Activated CD8-positive, alpha-beta T cell treated with anti-CD3 and anti-CD28 coated beads, Interleukin-2, amount 10 ng/mL, durations not matched to agents 7 days and 5 days (primary cell): ENCODE measurements around the gene JAKMIP1. TPM values are rescaled to one million over a fixed set of nuclear protein-coding genes. Genes with fewer than 3 reads are reported as not detected.

Experiments
- ATAC-seq: fragments of 150-1000 bp; cut with Tn5 transposase; one replicate; pipeline ENCODE4 v1.10.0; 2021; ENCODE audit warnings: moderate library complexity
- CTCF ChIA-PET: fragments of 350-600 bp; sonication (Branson Sonifier 250); formaldehyde crosslinking; loops from one replicate; lab custom pipeline; 2021; ENCODE audit warnings: antibody characterized with exemption; lab: Charles Lee
- POLR2A ChIA-PET: fragments of 350-600 bp; sonication (Branson Sonifier 250); formaldehyde crosslinking; loops from one replicate; lab custom pipeline; 2021; ENCODE audit warnings: antibody characterized with exemption; lab: Charles Lee
- DNase-seq: peaks from one replicate; pipeline ENCODE4 v3.0.0-alpha.2; 2020
- H3K27ac Mint-ChIP-seq: one replicate; pipeline ENCODE4 v1.8.0; 2021; ENCODE audit warnings: mild to moderate bottlenecking, mixed read lengths
- H3K27me3 Mint-ChIP-seq: one replicate; pipeline ENCODE4 v1.8.0; 2021; ENCODE audit warnings: low read depth, mixed read lengths
- H3K36me3 Mint-ChIP-seq: one replicate; pipeline ENCODE4 v1.8.0; 2021; ENCODE audit warnings: low read depth, mixed read lengths
- H3K4me1 Mint-ChIP-seq: one replicate; pipeline ENCODE4 v1.8.0; 2021; ENCODE audit warnings: low read depth, mixed read lengths
- H3K4me3 Mint-ChIP-seq: one replicate; pipeline ENCODE4 v1.8.0; 2021; ENCODE audit warnings: mild to moderate bottlenecking, mixed read lengths
- H3K9me3 Mint-ChIP-seq: one replicate; pipeline ENCODE4 v1.8.0; 2022; ENCODE audit warnings: mixed read lengths; ENCODE audit not compliant: insufficient read depth
- total RNA-seq, 2 experiments: library from RNA; stranded (reverse); gene quantifications; one replicate each; pipeline ENCODE4 v1.2.3, GENCODE V29; 2021

The JAKMIP1 gene
- 1 to 10 TPM; 9.3 to 9.6 TPM for total RNA-seq

DNA sequence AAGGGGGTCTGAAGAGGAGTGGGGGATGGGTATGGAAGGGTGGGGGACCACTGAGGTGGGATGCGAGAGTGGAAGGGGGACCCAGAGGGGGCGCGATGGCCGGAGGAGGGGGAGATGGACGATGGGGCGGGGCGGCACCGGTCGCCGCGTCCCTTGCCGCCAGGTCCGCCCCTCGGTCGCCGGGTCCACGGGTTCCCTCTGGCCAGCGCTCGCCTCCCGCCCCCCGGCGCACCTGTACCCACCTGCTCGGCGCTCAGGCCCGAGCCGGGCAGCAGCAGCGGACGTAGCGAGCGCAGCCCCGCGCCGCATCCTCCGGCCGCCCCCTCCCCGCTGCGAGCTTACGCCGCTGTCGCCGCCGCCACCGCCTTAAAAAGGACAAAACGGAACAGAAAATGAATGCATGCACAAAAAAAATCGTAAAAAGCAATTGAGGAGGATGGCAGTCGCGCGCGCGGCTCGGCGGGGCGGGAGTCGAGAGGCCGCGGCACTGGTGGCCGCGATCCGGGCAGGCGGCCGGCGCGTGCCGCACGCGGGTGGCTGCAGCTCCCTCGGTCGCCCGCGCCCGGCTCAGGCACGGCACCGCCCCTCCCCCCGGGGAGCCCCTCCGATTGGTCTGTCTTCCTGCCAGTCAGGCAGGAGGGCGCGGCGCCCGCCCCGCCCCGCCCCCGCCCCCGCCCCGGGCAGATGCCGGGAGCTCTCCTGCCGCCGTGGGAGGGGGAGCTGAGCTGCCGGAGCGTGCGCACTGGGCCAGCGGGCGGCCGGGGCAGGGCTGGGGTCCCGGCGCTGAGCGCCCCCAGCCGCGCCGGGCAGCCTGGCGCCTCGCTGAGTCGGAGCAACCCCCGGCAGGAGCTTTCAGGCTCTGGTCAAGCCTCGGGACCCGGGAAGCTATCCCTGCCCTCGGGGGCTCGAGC lies at the start of gene JAKMIP1:
Gene JAKMIP1 (minus strand): TSS at position 539 of the 911 bp plus-strand sequence. CDS start 87,699 bp downstream, outside the sequence.
- peak within 1 kb of the TSS; percentile 76 for H3K4me3 Mint-ChIP-seq
- peak within 1 kb of the TSS; percentile 60 for H3K27ac Mint-ChIP-seq
- H3K4me1 Mint-ChIP-seq, result peaks cover 35% of the 10 kb centered on the region
- CTCF ChIA-PET, result interaction anchor here (1.3 to 2.6 kb wide), 6 partner anchors 19 to 202 kb away, joined by 3 to 17 read pairs (median 6); no protein-coding TSS in a partner anchor
- POLR2A ChIA-PET, result interaction anchor here (0.8 to 4.9 kb wide), 4 partner anchors 19 to 202 kb away, joined by 3 to 150 read pairs (median 4); no protein-coding TSS in a partner anchor
- peaks cover 11% of the 10 kb centered on the region for H3K36me3 Mint-ChIP-seq
- peaks cover 4% of the 10 kb centered on the region for H3K9me3 Mint-ChIP-seq
- DNase-seq, result peak; percentile 85
- ATAC-seq, result peak; percentile 80
- peaks cover 45% of the 10 kb centered on the region for H3K27me3 Mint-ChIP-seq

DNA sequence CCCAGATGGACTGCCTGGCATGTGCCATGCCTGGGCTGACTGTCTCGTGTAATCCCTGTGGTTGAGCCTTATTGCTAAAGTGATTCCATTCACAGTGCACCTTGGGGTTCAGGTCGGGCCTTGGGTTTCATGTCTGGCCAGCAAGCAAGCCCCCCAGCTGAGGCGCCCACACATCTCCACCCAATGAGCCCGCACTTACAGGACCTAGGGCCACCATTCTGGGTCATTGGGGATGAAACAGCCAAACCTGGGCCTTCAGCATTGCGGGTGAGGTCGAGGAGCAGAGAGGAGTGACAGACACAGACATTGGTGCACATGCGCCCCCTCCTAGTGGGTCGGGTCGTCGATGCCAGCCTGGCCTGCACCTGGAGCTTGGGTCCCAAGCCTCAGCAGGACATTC lies 48.0 kb upstream of the JAKMIP1 start:
- H3K4me1 Mint-ChIP-seq, result no peaks in the 10 kb centered on the region
- H3K27me3 Mint-ChIP-seq, result peaks cover 38% of the 10 kb centered on the region
- H3K27ac Mint-ChIP-seq, result no peak overlapping the region
- POLR2A ChIA-PET, result no interaction called here
- ATAC-seq (no peak), DNase-seq (no peak)
- peaks cover 3% of the 10 kb centered on the region for H3K36me3 Mint-ChIP-seq
- H3K4me3 Mint-ChIP-seq, result no peak overlapping the region
- peaks cover 13% of the 10 kb centered on the region for H3K9me3 Mint-ChIP-seq
- CTCF ChIA-PET, result interaction anchor here (3.4 to 6.8 kb wide), 2 partner anchors 67 to 79 kb away, joined by 21 to 226 read pairs; no protein-coding TSS in a partner anchor

DNA sequence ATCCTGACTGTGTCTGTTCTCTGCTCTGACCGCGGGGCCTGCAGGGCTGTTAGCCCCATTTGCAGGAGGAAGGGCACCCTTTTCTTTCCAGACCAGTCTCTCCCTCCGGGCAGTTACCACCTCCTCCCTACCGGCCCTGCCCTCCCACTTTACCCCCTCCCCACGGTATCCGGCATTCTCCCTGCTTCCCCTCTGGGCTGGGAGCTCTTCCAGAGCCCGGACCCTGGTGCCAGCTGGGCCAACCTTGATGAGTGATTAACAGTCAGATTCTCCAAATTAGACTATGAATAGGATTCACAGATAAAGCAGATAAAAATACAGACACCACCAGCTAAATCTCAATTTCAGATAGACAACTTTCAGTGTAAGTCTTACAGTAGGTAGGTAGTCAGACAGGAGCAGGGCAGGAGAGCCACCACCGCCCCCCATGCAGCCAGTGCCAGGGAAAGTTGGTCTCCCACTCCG lies 45.9 kb upstream of the JAKMIP1 start:
- ATAC-seq, result no peak
- peaks cover 38% of the 10 kb centered on the region for H3K27me3 Mint-ChIP-seq

DNA sequence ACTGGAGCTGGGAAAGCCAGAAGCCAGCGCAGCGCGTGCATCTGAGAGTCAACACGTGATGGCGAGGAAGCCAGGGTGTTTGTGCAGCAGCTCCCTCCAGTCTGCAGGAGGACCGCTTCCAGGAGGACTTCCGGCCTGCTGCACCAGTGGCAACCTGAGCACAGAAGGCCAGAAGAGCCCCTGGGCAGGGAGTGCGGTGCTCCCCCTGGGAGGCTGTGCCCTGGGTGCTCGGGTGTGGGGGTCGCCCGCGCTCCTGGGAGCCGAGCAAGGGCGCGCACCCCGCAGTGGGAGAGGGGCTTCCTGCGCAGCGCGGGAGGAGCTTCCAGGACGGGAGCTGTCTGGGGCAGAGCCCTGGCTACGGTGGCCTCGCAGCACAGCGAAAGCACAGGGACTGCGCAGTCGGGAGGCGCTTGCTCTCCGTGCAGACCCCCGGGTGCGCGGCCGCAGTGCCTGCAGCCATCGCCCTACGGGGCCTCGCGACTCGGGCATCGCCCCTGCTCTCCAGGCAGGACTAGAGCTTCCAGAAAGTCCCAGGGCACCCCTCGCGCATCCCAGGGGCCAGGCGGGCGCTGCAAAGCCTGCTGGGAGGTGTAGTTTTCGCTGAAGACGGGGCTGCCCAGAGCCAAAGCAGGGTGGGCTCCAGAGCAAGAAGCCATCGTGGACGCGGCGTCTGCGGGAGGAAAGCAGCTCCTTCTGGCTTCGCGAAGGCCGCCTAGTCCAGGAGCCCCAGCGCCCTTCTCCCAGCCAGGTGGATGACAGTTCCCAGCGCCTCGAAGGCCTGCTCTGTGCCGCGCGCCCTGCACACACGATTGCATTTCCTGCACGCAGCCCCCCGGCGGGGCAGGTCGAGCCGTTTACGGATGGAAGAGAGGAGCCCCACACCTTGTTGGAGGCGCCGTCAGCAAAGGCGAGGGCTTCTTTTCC lies 45.2 kb upstream of the JAKMIP1 start:
- Mint-ChIP-seq H3K36me3 (peaks cover 3% of the 10 kb centered on the region), H3K9me3 (peaks cover 13% of the 10 kb centered on the region), H3K27me3 (peaks cover 38% of the 10 kb centered on the region), H3K27ac (no peak overlapping the region), H3K4me3 (no peak overlapping the region), H3K4me1 (no peaks in the 10 kb centered on the region)
- ChIA-PET POLR2A (no interaction called here), CTCF (interaction anchor here (1.2 kb wide), 1 partner anchor 46 kb away, joined by 3 read pairs; no protein-coding TSS in a partner anchor)
- ATAC-seq, result no peak
- no peak for DNase-seq

More for the DNA sequence above, 45.9 kb upstream of the JAKMIP1 start:
- ChIA-PET POLR2A (no interaction called here), CTCF (interaction anchor here (1.5 kb wide), 1 partner anchor 82 kb away, joined by 6 read pairs; no protein-coding TSS in a partner anchor)
- peaks cover 3% of the 10 kb centered on the region for H3K36me3 Mint-ChIP-seq
- no peak for DNase-seq
- no peak overlapping the region for H3K4me3 Mint-ChIP-seq
- no peaks in the 10 kb centered on the region for H3K4me1 Mint-ChIP-seq
- no peak overlapping the region for H3K27ac Mint-ChIP-seq
- H3K9me3 Mint-ChIP-seq, result peaks cover 13% of the 10 kb centered on the region

DNA sequence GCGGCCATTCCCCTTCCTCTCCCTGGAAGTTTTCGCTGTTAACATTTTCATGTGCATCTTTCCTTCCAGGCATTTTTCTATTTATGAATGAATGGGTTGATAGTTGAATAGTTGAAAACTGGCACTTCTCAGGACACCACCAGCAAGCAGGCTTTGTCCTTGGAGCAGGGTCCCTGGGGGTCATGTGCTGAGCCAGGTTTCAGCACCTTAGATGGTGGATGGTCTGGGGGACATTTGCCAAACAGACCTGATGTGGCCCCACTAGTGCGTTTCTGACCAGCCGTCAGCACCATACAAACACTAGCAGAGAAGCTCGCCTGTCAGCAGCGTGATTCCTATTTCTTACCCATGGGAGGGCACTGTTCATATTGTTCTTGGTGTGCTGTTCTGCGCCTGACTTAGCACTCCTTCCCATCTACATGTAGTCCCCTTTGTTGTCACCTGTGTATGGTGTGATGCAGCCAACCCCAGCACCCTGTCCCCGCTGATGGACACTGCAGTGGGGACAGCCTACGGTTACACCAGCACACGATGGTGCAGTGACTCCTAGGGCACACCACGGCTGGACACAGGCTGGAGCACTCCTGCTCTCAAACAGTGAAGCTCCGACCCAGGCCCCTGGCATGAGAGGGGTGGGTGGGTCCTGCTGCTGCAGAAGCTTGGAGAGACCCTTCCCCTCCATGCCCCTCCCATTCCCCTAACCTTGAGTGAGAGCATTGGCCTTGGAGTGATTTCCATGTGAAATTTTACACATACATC lies 42.1 kb upstream of the JAKMIP1 start:
- ATAC-seq (no peak), DNase-seq (no peak)
- Mint-ChIP-seq H3K9me3 (peaks cover 13% of the 10 kb centered on the region), H3K27me3 (peaks cover 22% of the 10 kb centered on the region), H3K27ac (no peak overlapping the region), H3K4me3 (no peak overlapping the region), H3K4me1 (no peaks in the 10 kb centered on the region), H3K36me3 (peaks cover 3% of the 10 kb centered on the region)
- ChIA-PET POLR2A (no interaction called here), CTCF (no interaction called here)

- no peak overlapping the region for H3K27ac Mint-ChIP-seq
- no peaks in the 10 kb centered on the region for H3K4me1 Mint-ChIP-seq
- ChIA-PET POLR2A (interaction anchor here (0.6 kb wide), 1 partner anchor 1918 kb away, joined by 3 read pairs; no protein-coding TSS in a partner anchor), CTCF (interaction anchor here (1.3 kb wide), 1 partner anchor 10 kb away, joined by 6 read pairs; no protein-coding TSS in a partner anchor)
- ATAC-seq (no peak), DNase-seq (no peak)
- H3K27me3 Mint-ChIP-seq, result peaks cover 16% of the 10 kb centered on the region
- H3K36me3 Mint-ChIP-seq, result peaks cover 3% of the 10 kb centered on the region
- peaks cover 13% of the 10 kb centered on the region for H3K9me3 Mint-ChIP-seq
- no peak overlapping the region for H3K4me3 Mint-ChIP-seq
Measured at GRCh38 chr4:6241062-6241845, 40.9 kb upstream of the JAKMIP1 start.

DNA sequence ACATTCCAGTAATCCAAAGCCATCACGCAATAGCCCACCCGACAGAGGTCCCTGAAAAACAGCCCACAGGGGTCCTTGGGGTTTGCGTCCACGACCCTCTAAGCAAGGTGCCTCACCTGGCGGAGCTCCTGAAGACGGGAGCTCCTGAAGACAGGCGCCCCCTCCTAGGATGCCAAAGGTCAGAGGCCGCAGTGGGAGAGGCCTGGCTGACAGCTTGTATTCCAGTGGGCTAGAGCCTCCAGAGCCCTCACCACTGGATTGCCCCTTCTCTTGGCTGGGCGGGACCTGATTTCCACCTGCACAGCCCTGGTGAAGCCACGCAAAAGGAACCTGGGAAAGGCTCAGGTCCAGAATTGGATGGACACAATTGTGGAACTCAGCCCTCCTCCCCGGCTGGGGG lies 39.6 kb upstream of the JAKMIP1 start:
- H3K4me1 Mint-ChIP-seq, result no peaks in the 10 kb centered on the region
- no peak overlapping the region for H3K4me3 Mint-ChIP-seq
- H3K36me3 Mint-ChIP-seq, result peaks cover 2% of the 10 kb centered on the region
- H3K9me3 Mint-ChIP-seq, result peaks cover 13% of the 10 kb centered on the region
- no peak for ATAC-seq
- peaks cover 15% of the 10 kb centered on the region for H3K27me3 Mint-ChIP-seq
- ChIA-PET CTCF (interaction anchor here (1.3 kb wide), 1 partner anchor 11 kb away, joined by 6 read pairs; no protein-coding TSS in a partner anchor), POLR2A (no interaction called here)
- no peak overlapping the region for H3K27ac Mint-ChIP-seq
- no peak for DNase-seq

DNA sequence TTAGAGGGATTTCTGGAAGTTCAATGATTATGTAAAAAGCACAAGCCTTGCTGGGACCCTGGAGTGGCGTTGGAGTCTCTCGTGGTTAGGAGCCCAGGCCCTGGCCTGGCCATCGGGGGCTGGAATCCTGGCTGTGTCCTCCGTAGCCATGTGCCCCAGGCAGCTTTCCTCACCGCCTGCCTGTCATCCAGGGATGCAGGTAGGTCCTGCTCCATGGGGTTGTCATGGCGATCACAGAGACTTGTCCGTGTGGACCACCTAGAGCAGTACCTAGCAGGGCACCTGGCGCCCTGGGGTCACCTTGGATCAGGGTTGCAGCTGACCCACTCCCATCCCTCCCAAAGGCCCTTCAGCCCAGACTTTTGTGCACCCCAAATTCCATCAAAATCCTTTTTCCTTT lies 39.1 kb upstream of the JAKMIP1 start:
- Mint-ChIP-seq H3K36me3 (no peaks in the 10 kb centered on the region), H3K27me3 (peaks cover 10% of the 10 kb centered on the region), H3K4me3 (no peak overlapping the region), H3K4me1 (no peaks in the 10 kb centered on the region), H3K9me3 (peaks cover 8% of the 10 kb centered on the region), H3K27ac (no peak overlapping the region)
- ATAC-seq (no peak), DNase-seq (no peak)
- ChIA-PET CTCF (interaction anchor here (1.2 to 1.3 kb wide), 2 partner anchors 11 kb away, joined by 3 to 6 read pairs; no protein-coding TSS in a partner anchor), POLR2A (no interaction called here)

- CTCF ChIA-PET, result no interaction called here
- Mint-ChIP-seq H3K4me1 (no peaks in the 10 kb centered on the region), H3K27me3 (peaks cover 4% of the 10 kb centered on the region), H3K9me3 (no peaks in the 10 kb centered on the region), H3K27ac (no peak overlapping the region), H3K36me3 (no peaks in the 10 kb centered on the region), H3K4me3 (no peak overlapping the region)
- DNase-seq, result no peak
- no peak for ATAC-seq
- POLR2A ChIA-PET, result interaction anchor here (0.6 kb wide), 1 partner anchor 1319 kb away, joined by 3 read pairs; no protein-coding TSS in a partner anchor
Measured at GRCh38 chr4:6236816-6237390, 36.6 kb upstream of the JAKMIP1 start.
